MM.1S (cell line): ENCODE data around the gene PNMT.

Experiments
- CTCF ChIP-seq: fragments of 300-600 bp; sonication (generic); IDR thresholded peaks from 2 replicates; pipeline ENCODE4 v1.5.1; 2016; ENCODE audit warnings: antibody characterized with exemption, low read length, mixed read lengths
- EZH2 ChIP-seq: fragments of 300-600 bp; sonication (generic); optimal IDR thresholded peaks from 2 replicates; pipeline ENCODE3; 2017; ENCODE audit warnings: low read depth, mild to moderate bottlenecking, antibody characterized with exemption, low read length, mixed read lengths
- EZH2phosphoT487 ChIP-seq: fragments of 300-600 bp; sonication (generic); IDR thresholded peaks from 2 replicates; pipeline ENCODE4 v1.6.1; 2018; ENCODE audit warnings: antibody characterized with exemption, low read length

GRCh38 chr17:39662551-39663339 is 5.5 kb upstream of the PNMT start:
- no peak for TF ChIP-seq CTCF
- no peak for TF ChIP-seq EZH2
- TF ChIP-seq EZH2phosphoT487 = no peak
